Central memory CD4-positive, alpha-beta T cell (primary cell): Measurements from ENCODE around the gene PCDHB11.
"Not testable (repeated sequence)": the region's sequence is repeated elsewhere in the genome, so short reads cannot be mapped to it uniquely, and the experiment has no call there.

Source experiments
- DNase-seq: peaks from one replicate; pipeline ENCODE4 v3.0.0; 2022

PCDHB11 gene

GRCh38 chr5:141188682-141189081, 10.7 kb upstream of the PCDHB11 start:
- not testable (repeated sequence) for DNase-seq

- DNase-seq: not testable (repeated sequence)
Measured at GRCh38 chr5:141189131-141189530, 10.3 kb upstream of the PCDHB11 start.

GRCh38 chr5:141192110-141192725, 7.2 kb upstream of the PCDHB11 start, which contains the start of gene PCDHB10:
PCDHB10 (plus strand) TSS chr5:141192353; CDS start chr5:141192553, 200 bp downstream.
- DNase-seq: no peak

- DNase-seq: not testable (repeated sequence)
Measured at GRCh38 chr5:141194332-141194731, 5.1 kb upstream of the PCDHB11 start.

GRCh38 chr5:141196363-141196762, 3.1 kb upstream of the PCDHB11 start:
- DNase-seq: no peak

- DNase-seq: not testable (repeated sequence)
Measured at GRCh38 chr5:141201126-141201525, 1.7 kb downstream of the PCDHB11 start.

GRCh38 chr5:141201646-141202045, 2.2 kb downstream of the PCDHB11 start:
- DNase-seq: not testable (repeated sequence)

GRCh38 chr5:141208478-141208877, 9.1 kb downstream of the PCDHB11 start, which contains the start of gene PCDHB12:
PCDHB12 (plus strand) TSS chr5:141208719; CDS start chr5:141208908, 189 bp downstream.
- DNase-seq: no peak

- not testable (repeated sequence) for DNase-seq
Measured at GRCh38 chr5:141210281-141210680, 10.9 kb downstream of the PCDHB11 start.

GRCh38 chr5:141210849-141211248, 11.4 kb downstream of the PCDHB11 start:
- DNase-seq: not testable (repeated sequence)

GRCh38 chr5:141213656-141214339, 14.4 kb downstream of the PCDHB11 start, which contains the start of gene PCDHB13:
PCDHB13 (plus strand) TSS chr5:141213919; CDS start chr5:141214124, 205 bp downstream.
- DNase-seq: not testable (repeated sequence)

- not testable (repeated sequence) for DNase-seq
Measured at GRCh38 chr5:141214583-141214982, 15.2 kb downstream of the PCDHB11 start.

GRCh38 chr5:141215504-141215903, 16.1 kb downstream of the PCDHB11 start:
- DNase-seq: not testable (repeated sequence)

- not testable (repeated sequence) for DNase-seq
Measured at GRCh38 chr5:141216035-141216434, 16.6 kb downstream of the PCDHB11 start.

- DNase-seq: no peak
Measured at GRCh38 chr5:141223112-141223783, 23.8 kb downstream of the PCDHB11 start, which contains the start of gene PCDHB14. PCDHB14 (plus strand) TSS chr5:141223343; CDS start chr5:141223506, 163 bp downstream.

GRCh38 chr5:141224844-141225243, 25.4 kb downstream of the PCDHB11 start:
- not testable (repeated sequence) for DNase-seq

GRCh38 chr5:141225421-141225820, 26.0 kb downstream of the PCDHB11 start:
- not testable (repeated sequence) for DNase-seq

GRCh38 chr5:141234109-141234667, 34.8 kb downstream of the PCDHB11 start:
- DNase-seq: no peak

- not testable (repeated sequence) for DNase-seq
Measured at GRCh38 chr5:141235922-141236321, 36.5 kb downstream of the PCDHB11 start.

GRCh38 chr5:141236516-141237313, 37.3 kb downstream of the PCDHB11 start:
- DNase-seq: no peak

- no peak for DNase-seq
Measured at GRCh38 chr5:141241496-141241895, 42.1 kb downstream of the PCDHB11 start.

GRCh38 chr5:141245250-141245717, 45.9 kb downstream of the PCDHB11 start, which contains the start of gene PCDHB15:
PCDHB15 (plus strand) TSS chr5:141245395; CDS start chr5:141245579, 184 bp downstream.
- peak; percentile 5 for DNase-seq
